Natural killer cell (primary cell): ENCODE results near the gene PSPN. TPM values are rescaled to one million over a fixed set of nuclear protein-coding genes. Genes with fewer than 3 reads are reported as not detected.
A peak's percentile ranks its signal among the peaks of the same experiment; 100 is the strongest.
"Not testable (repeated sequence)": the region's sequence is repeated elsewhere in the genome, so short reads cannot be mapped to it uniquely, and the experiment has no call there.

Experiments
- ATAC-seq, 3 donors: fragments of 150-1000 bp in 2 of 3; fragments of 200-7000 bp in 1 of 3; cut with Tn5 transposase; 1 replicate in 1 of 3; 2 replicates in 2 of 3; pipeline ENCODE4 v1.10.0; 2021; ENCODE audit warnings: mild to moderate bottlenecking in 2 of 3, moderate library complexity in 2 of 3
- DNase-seq, 2 donors: peaks; one replicate each; pipeline versions ENCODE4 v3.0.0 to v3.0.0-alpha.2; 2013 to 2021; ENCODE audit warnings: mixed read lengths in 1 of 2
- H3K27ac ChIP-seq: one replicate; pipeline ENCODE4 v1.5.1; 2013; ENCODE audit warnings: mild to moderate bottlenecking, low read length
- H3K27me3 ChIP-seq: one replicate; pipeline ENCODE4 v1.6.1; 2013; ENCODE audit warnings: low read length; ENCODE audit not compliant: control insufficient read depth, insufficient read depth
- H3K36me3 ChIP-seq: one replicate; pipeline ENCODE4 v1.6.1; 2013; ENCODE audit warnings: low read length; ENCODE audit not compliant: control insufficient read depth, insufficient read depth
- H3K4me1 ChIP-seq: one replicate; pipeline ENCODE4 v1.6.1; 2013; ENCODE audit warnings: low read length; ENCODE audit not compliant: control insufficient read depth, insufficient read depth
- H3K4me3 ChIP-seq: one replicate; pipeline ENCODE4 v1.5.1; 2013; ENCODE audit warnings: low read length
- H3K9me3 ChIP-seq: one replicate; pipeline ENCODE4 v1.6.1; 2013; ENCODE audit warnings: low read length; ENCODE audit not compliant: control insufficient read depth, insufficient read depth
- H3K27ac Mint-ChIP-seq, 2 donors: one replicate each; pipeline ENCODE4 v1.8.0; 2022; ENCODE audit warnings: mild to moderate bottlenecking in 2 of 2, mixed read lengths in 2 of 2, moderate library complexity in 1 of 2
- H3K27me3 Mint-ChIP-seq, 2 donors: one replicate each; pipeline ENCODE4 v1.8.0; 2022; ENCODE audit warnings: low read depth in 2 of 2, mixed read lengths in 2 of 2
- H3K36me3 Mint-ChIP-seq: one replicate; pipeline ENCODE4 v1.8.0; 2022; ENCODE audit warnings: mixed read lengths
- H3K4me1 Mint-ChIP-seq, 2 donors: one replicate each; pipeline ENCODE4 v1.8.0; 2022; ENCODE audit warnings: mixed read lengths in 2 of 2
- H3K4me3 Mint-ChIP-seq: one replicate; pipeline ENCODE4 v1.8.0; 2022; ENCODE audit warnings: mild to moderate bottlenecking, moderate library complexity, mixed read lengths
- H3K9me3 Mint-ChIP-seq, 2 donors: one replicate each; pipeline ENCODE4 v1.8.0; 2022; ENCODE audit warnings: mixed read lengths in 2 of 2
- WGBS: methylation state at CpG from one replicate; pipeline ENCODE4 v1.1.7; 2013; ENCODE audit warnings: missing lambda C conversion rate; ENCODE audit not compliant: insufficient coverage; 5-methylcytosine and 5-hydroxymethylcytosine counted together
- intact Hi-C: fragments of 100-400 bp; cut with micrococcal nuclease; formaldehyde crosslinking; loops from one replicate; pipeline ENCODE4 v1.14.2; 2022
- total RNA-seq, 4 donors: library from RNA; stranded (reverse); fragments of 120-200 nt in 1 of 4; gene quantifications; one replicate each; pipeline versions ENCODE4 v1.2.3 to v1.2.4, GENCODE V29; 2013 to 2022
- TF ChIP-seq, protein P1 (sequence below): fragments of 200-600 bp; IDR thresholded peaks from one replicate; pipeline ENCODE4 v1.8.0; 2022; ENCODE audit warnings: antibody characterized with exemption

Gene PSPN
- total RNA-seq, 3 donors from 2014 or later (not counting 1 experiment from before 2014, with no cell fraction given): 0.82 to 1.1 (median 1.0) TPM

DNA sequence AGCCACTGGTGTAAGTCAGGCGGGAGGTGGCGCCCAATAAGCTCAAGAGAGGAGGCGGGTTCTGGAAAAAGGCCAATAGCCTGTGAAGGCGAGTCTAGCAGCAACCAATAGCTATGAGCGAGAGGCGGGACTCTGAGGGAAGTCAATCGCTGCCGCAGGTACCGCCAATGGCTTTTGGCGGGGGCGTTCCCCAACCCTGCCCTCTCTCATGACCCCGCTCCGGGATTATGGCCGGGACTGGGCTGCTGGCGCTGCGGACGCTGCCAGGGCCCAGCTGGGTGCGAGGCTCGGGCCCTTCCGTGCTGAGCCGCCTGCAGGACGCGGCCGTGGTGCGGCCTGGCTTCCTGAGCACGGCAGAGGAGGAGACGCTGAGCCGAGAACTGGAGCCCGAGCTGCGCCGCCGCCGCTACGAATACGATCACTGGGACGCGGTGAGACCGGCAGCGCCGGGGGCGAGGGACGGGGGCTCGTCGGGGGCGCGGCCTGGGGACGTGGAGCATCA lies 3.1 kb downstream of the PSPN start, which contains the start of gene ALKBH7:
TSS of gene ALKBH7 (plus strand) at position 201 of the 502 bp plus-strand sequence. CDS start at position 228, 27 bp downstream.
- H3K27ac ChIP-seq: peak within 1 kb of the TSS; percentile 97
- H3K27me3 ChIP-seq: no peaks in the 10 kb centered on the region
- Mint-ChIP-seq H3K36me3 (no peaks in the 10 kb centered on the region), H3K4me1 (peaks cover 15 to 25% of the 10 kb centered on the region in 2 donors), H3K4me3 (peak within 1 kb of the TSS; percentile 91), H3K9me3 (no peaks in the 10 kb centered on the region), H3K27ac (peak within 1 kb of the TSS; percentile 88 to 97), H3K27me3 (no peaks in the 10 kb centered on the region)
- TF ChIP-seq, protein P1, sequence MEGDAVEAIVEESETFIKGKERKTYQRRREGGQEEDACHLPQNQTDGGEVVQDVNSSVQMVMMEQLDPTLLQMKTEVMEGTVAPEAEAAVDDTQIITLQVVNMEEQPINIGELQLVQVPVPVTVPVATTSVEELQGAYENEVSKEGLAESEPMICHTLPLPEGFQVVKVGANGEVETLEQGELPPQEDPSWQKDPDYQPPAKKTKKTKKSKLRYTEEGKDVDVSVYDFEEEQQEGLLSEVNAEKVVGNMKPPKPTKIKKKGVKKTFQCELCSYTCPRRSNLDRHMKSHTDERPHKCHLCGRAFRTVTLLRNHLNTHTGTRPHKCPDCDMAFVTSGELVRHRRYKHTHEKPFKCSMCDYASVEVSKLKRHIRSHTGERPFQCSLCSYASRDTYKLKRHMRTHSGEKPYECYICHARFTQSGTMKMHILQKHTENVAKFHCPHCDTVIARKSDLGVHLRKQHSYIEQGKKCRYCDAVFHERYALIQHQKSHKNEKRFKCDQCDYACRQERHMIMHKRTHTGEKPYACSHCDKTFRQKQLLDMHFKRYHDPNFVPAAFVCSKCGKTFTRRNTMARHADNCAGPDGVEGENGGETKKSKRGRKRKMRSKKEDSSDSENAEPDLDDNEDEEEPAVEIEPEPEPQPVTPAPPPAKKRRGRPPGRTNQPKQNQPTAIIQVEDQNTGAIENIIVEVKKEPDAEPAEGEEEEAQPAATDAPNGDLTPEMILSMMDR: no peak
- intact Hi-C loops: loop anchor here (1.0 to 2.0 kb wide), 4 partner anchors 11 to 468 kb away; partner anchors contain the start of genes CLPP, GTF2F1 and VMAC
- no peaks in the 10 kb centered on the region for H3K9me3 ChIP-seq
- peak within 1 kb of the TSS; percentile 79 for H3K4me3 ChIP-seq
- H3K36me3 ChIP-seq: peaks cover 12% of the 10 kb centered on the region
- DNase-seq: peak; percentile 92 to 100
- H3K4me1 ChIP-seq: peaks cover 15% of the 10 kb centered on the region
- peak; percentile 77 to 89 (median 80) for ATAC-seq
- WGBS: under 1% methylated on average over 47 of the region's 47 CpGs

DNA sequence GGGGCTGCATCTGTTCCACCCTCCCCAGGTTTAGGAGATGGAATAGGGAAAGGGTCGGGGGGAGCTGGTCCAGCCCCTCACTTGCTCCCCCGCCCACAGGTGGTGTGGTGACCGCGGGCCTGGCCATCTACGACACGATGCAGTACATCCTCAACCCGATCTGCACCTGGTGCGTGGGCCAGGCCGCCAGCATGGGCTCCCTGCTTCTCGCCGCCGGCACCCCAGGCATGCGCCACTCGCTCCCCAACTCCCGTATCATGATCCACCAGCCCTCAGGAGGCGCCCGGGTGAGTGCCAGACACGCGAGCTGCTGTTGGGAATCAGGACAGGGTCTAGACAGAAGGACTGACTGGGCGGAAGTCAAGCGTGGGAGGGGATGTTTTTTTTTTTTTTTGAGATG lies 11.4 kb downstream of the PSPN start:
- no peaks in the 10 kb centered on the region for H3K27me3 Mint-ChIP-seq
- WGBS: 98% methylated on average over 21 of the region's 21 CpGs
- no peaks in the 10 kb centered on the region for H3K9me3 Mint-ChIP-seq
- H3K27ac Mint-ChIP-seq: no peak overlapping the region
- no peaks in the 10 kb centered on the region for H3K9me3 ChIP-seq
- ATAC-seq: no peak
- H3K27me3 ChIP-seq: no peaks in the 10 kb centered on the region
- no peaks in the 10 kb centered on the region for H3K36me3 Mint-ChIP-seq
- intact Hi-C loops: no loop called here
- H3K36me3 ChIP-seq: peaks cover 30% of the 10 kb centered on the region
- no peak overlapping the region for H3K4me3 Mint-ChIP-seq
- no peak for DNase-seq
- no peak overlapping the region for H3K4me3 ChIP-seq
- no peak overlapping the region for H3K27ac ChIP-seq
- TF ChIP-seq, protein P1: no peak
- H3K4me1 Mint-ChIP-seq: peaks cover 6 to 15% of the 10 kb centered on the region in 2 donors
- peaks cover 26% of the 10 kb centered on the region for H3K4me1 ChIP-seq

DNA sequence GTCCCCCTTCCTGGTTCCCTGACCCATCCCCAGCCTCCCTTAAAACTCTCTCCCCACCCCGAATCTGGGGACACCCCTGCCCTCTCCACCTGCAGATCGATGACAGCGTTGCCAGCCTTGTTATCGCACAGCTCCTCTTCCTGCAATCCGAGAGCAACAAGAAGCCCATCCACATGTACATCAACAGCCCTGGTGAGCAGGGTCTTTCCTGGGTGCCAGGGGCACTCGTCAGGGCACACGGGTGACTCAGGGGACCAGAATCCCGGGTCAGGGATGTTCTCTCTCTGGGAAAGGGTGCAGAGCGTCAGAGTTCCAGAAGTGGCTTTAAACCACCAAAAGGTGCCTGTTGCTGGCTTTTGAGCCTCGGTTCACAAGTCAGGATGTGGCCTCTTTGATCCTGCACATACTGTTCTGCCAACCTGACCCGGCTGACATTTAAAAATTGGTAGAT lies 13.4 kb downstream of the PSPN start:
- Mint-ChIP-seq H3K9me3 (no peaks in the 10 kb centered on the region), H3K27ac (peak overlapping the region; percentile 78 to 96), H3K4me3 (peak overlapping the region; percentile 89), H3K36me3 (no peaks in the 10 kb centered on the region), H3K4me1 (peaks cover 4 to 12% of the 10 kb centered on the region in 2 donors), H3K27me3 (peaks cover 0 to 3% of the 10 kb centered on the region in 2 donors)
- no peak for ATAC-seq
- intact Hi-C loops: no loop called here
- Histone ChIP-seq H3K27me3 (no peaks in the 10 kb centered on the region), H3K9me3 (no peaks in the 10 kb centered on the region), H3K4me1 (peaks cover 26% of the 10 kb centered on the region), H3K27ac (peak overlapping the region; percentile 84), H3K4me3 (peak overlapping the region; percentile 74), H3K36me3 (peaks cover 21% of the 10 kb centered on the region)
- peak in 1 of 2 donors; percentile 79 for DNase-seq
- TF ChIP-seq, protein P1: no peak
- WGBS: 17% methylated on average over 11 of the region's 11 CpGs

DNA sequence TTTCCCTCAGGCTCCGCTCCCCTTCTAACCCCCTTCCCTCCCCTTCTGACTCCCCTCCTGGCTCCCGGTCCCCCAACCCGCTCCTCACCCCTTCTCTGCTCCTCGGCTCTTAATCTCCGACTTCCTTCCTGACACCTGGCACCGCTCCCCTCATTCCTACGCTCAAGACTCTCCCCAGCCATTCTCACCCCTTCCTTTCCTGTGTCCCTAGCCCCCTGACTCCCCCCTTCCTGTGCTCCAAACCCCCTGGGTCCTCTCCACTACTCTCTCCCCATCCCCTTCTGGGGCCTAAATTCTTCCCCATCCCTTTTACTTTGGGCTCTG lies 13.7 kb downstream of the PSPN start:
- Mint-ChIP-seq H3K4me3 (peak overlapping the region; percentile 89), H3K36me3 (no peaks in the 10 kb centered on the region), H3K27me3 (peaks cover 0 to 3% of the 10 kb centered on the region in 2 donors), H3K27ac (peak overlapping the region; percentile 78 to 96), H3K9me3 (no peaks in the 10 kb centered on the region), H3K4me1 (peaks cover 4 to 12% of the 10 kb centered on the region in 2 donors)
- Histone ChIP-seq H3K27me3 (no peaks in the 10 kb centered on the region), H3K4me1 (peaks cover 26% of the 10 kb centered on the region), H3K9me3 (no peaks in the 10 kb centered on the region), H3K4me3 (peak overlapping the region; percentile 74), H3K36me3 (peaks cover 20% of the 10 kb centered on the region), H3K27ac (peak overlapping the region; percentile 84)
- DNase-seq: no peak
- ATAC-seq: no peak
- TF ChIP-seq, protein P1: no peak
- under 1% methylated on average over 7 of the region's 7 CpGs for WGBS
- intact Hi-C loops: no loop called here

DNA sequence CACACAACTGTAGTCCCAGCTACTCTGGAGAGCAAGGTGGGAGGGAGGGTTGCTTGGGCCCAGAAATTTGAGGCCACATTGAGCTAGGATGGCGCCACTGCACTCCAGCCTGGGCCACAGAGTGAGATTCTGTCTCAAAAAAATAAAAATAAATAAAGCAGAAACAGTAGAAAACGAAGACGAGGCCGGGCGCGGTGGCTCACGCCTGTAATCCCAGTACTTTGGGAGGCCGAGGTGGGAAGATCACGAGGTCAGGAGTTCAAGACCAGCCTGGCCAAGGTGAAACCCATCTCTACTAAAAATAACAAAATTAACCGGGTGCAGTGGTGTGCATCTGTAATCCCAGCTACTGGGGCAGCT lies 14.9 kb downstream of the PSPN start:
- Histone ChIP-seq H3K4me3 (peak overlapping the region; percentile 74), H3K27ac (peak overlapping the region; percentile 84), H3K36me3 (peaks cover 14% of the 10 kb centered on the region), H3K4me1 (peaks cover 26% of the 10 kb centered on the region)
- not testable (repeated sequence) for H3K36me3 Mint-ChIP-seq, DNase-seq, H3K27me3 ChIP-seq, ATAC-seq, H3K9me3 Mint-ChIP-seq, H3K9me3 ChIP-seq, H3K27me3 Mint-ChIP-seq
- intact Hi-C loops: loop anchor here (1.0 to 2.0 kb wide), 2 partner anchors 11 to 64 kb away; partner anchors contain the start of genes ALKBH7 and KHSRP
- Mint-ChIP-seq H3K27ac (peak overlapping the region; percentile 78 to 96), H3K4me1 (peaks cover 4 to 12% of the 10 kb centered on the region in 2 donors), H3K4me3 (peak overlapping the region; percentile 89)
- 95% methylated on average over 10 of the region's 10 CpGs for WGBS
